Hippocampal formation (tissue), 2 donors: Measurements from ENCODE around the gene ETV6.

Experiments used
- DNase-seq, 2 donors: peaks; one replicate each; lab custom pipeline; 2025; lab: John Stamatoyannopoulos, UW

ETV6 gene

GRCh38 chr12:11929714-11930113 lies 280.2 kb downstream of the ETV6 start:
- DNase-seq = no peak

- no peak for DNase-seq
Measured at GRCh38 chr12:11939223-11939622, 289.7 kb downstream of the ETV6 start.

GRCh38 chr12:11941606-11942337 lies 292.3 kb downstream of the ETV6 start:
- DNase-seq = peak in 1 of 2 donors; percentile 32

GRCh38 chr12:11943919-11944700 lies 294.6 kb downstream of the ETV6 start:
- no peak for DNase-seq
